Ovary (tissue), 9 donors: ENCODE measurements around the gene SPON2. TPM values are rescaled to one million over a fixed set of nuclear protein-coding genes. Genes with fewer than 3 reads are reported as not detected.

ENCODE experiments used
- DNase-seq, 5 donors: peaks; one replicate each; pipeline ENCODE4 v3.0.0-alpha.2; 2019 to 2020
- H3K27ac ChIP-seq, 2 donors: fragments of 200-600 bp; one replicate each; pipeline versions ENCODE4 v1.5.1 to v1.8.0; 2019 to 2022
- H3K27me3 ChIP-seq: fragments of 200-600 bp; one replicate; pipeline ENCODE4 v1.8.0; 2022
- H3K36me3 ChIP-seq: fragments of 200-600 bp; sonication (generic); one replicate; pipeline ENCODE4 v1.5.1; 2019
- H3K4me1 ChIP-seq: one replicate; pipeline ENCODE4 v1.8.1; 2013; ENCODE audit warnings: mild to moderate bottlenecking, moderate library complexity; ENCODE audit not compliant: insufficient read depth
- H3K4me3 ChIP-seq: fragments of 200-600 bp; sonication (generic); one replicate; pipeline ENCODE4 v1.5.1; 2017
- H3K9me3 ChIP-seq, 2 donors: fragments of 200-600 bp in 1 of 2; sonication (generic) in 1 of 2; one replicate each; pipeline versions ENCODE4 v1.5.1 to v1.8.1; 2013 to 2019; ENCODE audit warnings: mild to moderate bottlenecking in 1 of 2, moderate library complexity in 1 of 2
- EP300 ChIP-seq: sonication (generic); formaldehyde crosslinking; IDR thresholded peaks from one replicate; pipeline ENCODE4 v1.6.1; 2017; ENCODE audit warnings: antibody characterized with exemption
- POLR2A ChIP-seq: fragments of 450-650 bp; IDR thresholded peaks from one replicate; pipeline ENCODE4 v1.6.1; 2017; ENCODE audit warnings: antibody characterized with exemption, mild to moderate bottlenecking, moderate library complexity
- WGBS, 3 donors: extraction: QIAGEN DNeasy Blood & Tissue Kit in 1 of 3; methylation state at CpG; one replicate each; pipeline versions ENCODE4 v1.1.5 to v1.1.7; 2013 to 2017; 5-methylcytosine and 5-hydroxymethylcytosine counted together
- intact Hi-C, 4 donors: fragments of 100-400 bp; cut with DNase I; formaldehyde crosslinking; loops; one replicate each; pipeline versions ENCODE4 v1.11.0 to v1.15.1; 2022 to 2023
- polyA plus RNA-seq, 2 donors: library from polyadenylated mRNA; stranded (reverse); fragments of 200-250 nt in 1 of 2; fragments of 350-450 nt in 1 of 2; fragmentation: Illumina TruSeq in 1 of 2; extraction: RNeasy Lipid Tissue Mini Kit (QIAGEN cat#74804) in 1 of 2; gene quantifications; one replicate each; pipeline ENCODE4 v1.2.3, GENCODE V29; 2013 to 2014
- total RNA-seq, 7 donors: library from RNA; depleted of rRNA in 2 of 7; stranded (reverse); fragments of >200 nt in 2 of 7; fragmentation: NEBNext Ultra II Directional in 3 of 7; extraction: Animal tissue kit (Norgen Biotek cat#: 25700) in 3 of 7; gene quantifications; one replicate each; pipeline versions ENCODE4 v1.1.0 to v1.2.4, GENCODE V29; 2016 to 2023
- TF ChIP-seq, protein P1 (sequence below), 3 donors: fragments of 450-650 bp in 2 of 3; fragments of 200-600 bp in 1 of 3; IDR thresholded peaks; one replicate each; pipeline versions ENCODE4 v1.5.1 to v1.8.0; 2016 to 2022; ENCODE audit warnings: antibody characterized with exemption in 3 of 3, mild to moderate bottlenecking in 1 of 3
- donor health status: DM: no; HTN: no; CAD: no; lungs with moderate emphysema.
- donor health status: DM: no; HTN: no; CAD: no.
- donor health status: Bipolar disorder and iron deficiency.
- donor health status: DM: yes; HTN: yes; CAD: no.
- donor health status: DM: no; HTN: no; CAD: no.
- donor health status: DM: yes; HTN: yes; CAD: no.

Gene SPON2
- total and polyA plus RNA-seq, 9 donors: 8.0 to 104 (median 51.0) TPM

DNA sequence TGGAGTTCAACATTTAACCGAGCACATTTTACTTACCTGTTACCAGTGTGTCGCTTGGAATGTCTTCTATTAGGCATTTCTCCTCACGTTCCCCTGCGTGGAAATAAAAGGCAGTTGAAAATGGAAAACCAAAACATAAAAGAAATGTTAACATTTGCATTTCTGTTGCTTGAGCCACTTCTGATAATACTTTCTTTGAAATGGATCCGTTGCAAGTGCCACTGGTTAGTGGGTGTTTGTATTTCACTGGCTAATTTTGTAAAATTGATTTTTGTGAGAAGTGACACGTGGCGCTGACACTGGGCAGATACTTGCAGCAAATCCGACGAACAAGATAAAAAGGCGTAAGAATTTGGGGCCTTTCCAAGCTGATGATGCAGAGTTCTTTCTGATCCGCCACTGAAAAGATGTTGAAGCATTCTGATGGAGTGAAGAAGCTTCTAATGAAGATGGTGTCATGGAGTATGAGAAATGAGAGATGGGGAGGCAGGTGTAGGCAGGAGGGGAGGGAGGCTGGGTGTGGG is 18.8 kb downstream of the SPON2 start:
- TF ChIP-seq, protein P1, sequence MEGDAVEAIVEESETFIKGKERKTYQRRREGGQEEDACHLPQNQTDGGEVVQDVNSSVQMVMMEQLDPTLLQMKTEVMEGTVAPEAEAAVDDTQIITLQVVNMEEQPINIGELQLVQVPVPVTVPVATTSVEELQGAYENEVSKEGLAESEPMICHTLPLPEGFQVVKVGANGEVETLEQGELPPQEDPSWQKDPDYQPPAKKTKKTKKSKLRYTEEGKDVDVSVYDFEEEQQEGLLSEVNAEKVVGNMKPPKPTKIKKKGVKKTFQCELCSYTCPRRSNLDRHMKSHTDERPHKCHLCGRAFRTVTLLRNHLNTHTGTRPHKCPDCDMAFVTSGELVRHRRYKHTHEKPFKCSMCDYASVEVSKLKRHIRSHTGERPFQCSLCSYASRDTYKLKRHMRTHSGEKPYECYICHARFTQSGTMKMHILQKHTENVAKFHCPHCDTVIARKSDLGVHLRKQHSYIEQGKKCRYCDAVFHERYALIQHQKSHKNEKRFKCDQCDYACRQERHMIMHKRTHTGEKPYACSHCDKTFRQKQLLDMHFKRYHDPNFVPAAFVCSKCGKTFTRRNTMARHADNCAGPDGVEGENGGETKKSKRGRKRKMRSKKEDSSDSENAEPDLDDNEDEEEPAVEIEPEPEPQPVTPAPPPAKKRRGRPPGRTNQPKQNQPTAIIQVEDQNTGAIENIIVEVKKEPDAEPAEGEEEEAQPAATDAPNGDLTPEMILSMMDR (IDR thresholded peaks at IDR 0.05): no peak
- no peak for TF ChIP-seq POLR2A
- no peak for TF ChIP-seq EP300
- H3K4me3 ChIP-seq: no peak overlapping the region
- no peaks in the 10 kb centered on the region for H3K27me3 ChIP-seq
- H3K4me1 ChIP-seq: no peaks in the 10 kb centered on the region
- WGBS, 3 donors: 70 to 74% (median 70%) methylated on average over 11 of the region's 11 CpGs
- H3K36me3 ChIP-seq: no peaks in the 10 kb centered on the region
- H3K9me3 ChIP-seq: no peaks in the 10 kb centered on the region
- intact Hi-C loops: no loop called here
- no peak overlapping the region for H3K27ac ChIP-seq
- DNase-seq: no peak

DNA sequence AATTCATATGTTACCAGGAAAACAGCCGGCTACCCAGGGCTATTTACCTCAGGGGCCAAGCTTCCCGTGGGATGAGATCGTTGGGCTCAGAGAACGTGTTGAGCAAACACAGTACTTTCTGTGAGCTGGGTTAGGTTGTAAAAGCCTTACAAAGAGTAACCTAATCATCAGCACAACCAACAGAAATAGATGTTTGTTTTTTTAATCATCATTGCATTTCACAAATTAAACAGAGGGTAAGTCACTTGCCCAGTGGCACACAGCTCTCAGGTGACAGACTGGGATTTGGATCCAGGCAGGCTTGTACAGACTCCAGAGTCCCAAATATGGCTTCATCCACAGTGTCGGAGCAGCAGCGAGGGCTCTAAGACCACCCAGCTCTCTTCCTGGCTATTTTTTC is 20.1 kb downstream of the SPON2 start:
- no peak overlapping the region for H3K27ac ChIP-seq
- H3K4me3 ChIP-seq: no peak overlapping the region
- WGBS, 3 donors: 73 to 75% (median 74%) methylated on average over 6 of the region's 6 CpGs
- DNase-seq: no peak
- H3K27me3 ChIP-seq: no peaks in the 10 kb centered on the region
- no peaks in the 10 kb centered on the region for H3K36me3 ChIP-seq
- H3K9me3 ChIP-seq: no peaks in the 10 kb centered on the region
- TF ChIP-seq EP300: no peak
- H3K4me1 ChIP-seq: no peaks in the 10 kb centered on the region
- intact Hi-C loops: no loop called here

DNA sequence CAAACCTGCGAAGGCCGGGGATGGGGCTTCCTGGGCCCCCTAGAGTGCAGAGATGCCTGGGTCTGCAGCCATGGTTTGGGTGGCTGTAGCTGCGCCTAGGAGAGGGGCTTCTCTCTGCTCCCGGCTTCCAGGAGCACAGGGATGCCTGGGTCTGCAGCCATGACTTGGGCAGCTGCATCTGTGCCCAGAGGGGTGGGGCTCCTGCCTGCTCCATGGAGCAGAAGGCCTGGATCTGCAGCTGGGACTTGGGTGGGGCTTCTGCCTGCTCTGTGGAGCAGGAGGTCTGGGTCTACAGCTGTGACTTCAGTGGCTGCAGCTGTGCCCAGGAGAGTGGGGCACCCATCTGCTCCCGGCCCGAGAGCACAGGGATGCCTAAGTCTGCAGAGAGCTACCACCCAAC is 20.8 kb downstream of the SPON2 start:
- intact Hi-C loops: no loop called here
- Histone ChIP-seq H3K4me1 (no peaks in the 10 kb centered on the region), H3K36me3 (no peaks in the 10 kb centered on the region), H3K4me3 (no peak overlapping the region), H3K9me3 (no peaks in the 10 kb centered on the region), H3K27me3 (no peaks in the 10 kb centered on the region), H3K27ac (no peak overlapping the region)
- no peak for DNase-seq
- TF ChIP-seq, protein P1 (IDR thresholded peaks at IDR 0.05): no peak
- no peak for TF ChIP-seq EP300
- no peak for TF ChIP-seq POLR2A
- 95 to 99% (median 96%) methylated on average over 6 of the region's 6 CpGs for WGBS, 3 donors

DNA sequence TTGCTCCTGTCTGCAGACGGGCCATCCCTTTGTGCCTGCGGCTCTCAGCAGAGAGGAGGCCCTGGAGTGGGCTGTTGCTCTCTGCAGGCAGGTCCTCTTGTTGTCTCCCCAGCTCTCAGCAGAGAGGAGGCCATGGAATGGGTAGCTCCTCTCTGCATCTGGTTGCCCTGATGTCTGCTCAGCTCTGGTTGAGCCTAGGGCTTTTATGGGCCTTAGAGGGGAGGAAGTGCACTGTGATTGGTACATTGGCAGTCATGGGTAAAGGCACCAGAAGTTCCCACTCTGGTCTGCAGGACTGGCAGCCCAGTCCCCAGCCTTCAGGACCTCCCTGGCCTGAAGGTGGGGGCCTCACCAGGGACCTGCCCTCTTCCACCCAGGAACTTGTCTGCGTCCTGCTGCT is 21.5 kb downstream of the SPON2 start:
- H3K36me3 ChIP-seq: no peaks in the 10 kb centered on the region
- no peak overlapping the region for H3K27ac ChIP-seq
- no peaks in the 10 kb centered on the region for H3K9me3 ChIP-seq
- DNase-seq: no peak
- H3K27me3 ChIP-seq: no peaks in the 10 kb centered on the region
- intact Hi-C loops: no loop called here
- TF ChIP-seq, protein P1 (IDR thresholded peaks at IDR 0.05): no peak
- no peak for TF ChIP-seq EP300
- TF ChIP-seq POLR2A: no peak
- 58 to 76% (median 63%) methylated on average over 3 of the region's 3 CpGs for WGBS, 3 donors
- H3K4me3 ChIP-seq: no peak overlapping the region
- no peaks in the 10 kb centered on the region for H3K4me1 ChIP-seq

DNA sequence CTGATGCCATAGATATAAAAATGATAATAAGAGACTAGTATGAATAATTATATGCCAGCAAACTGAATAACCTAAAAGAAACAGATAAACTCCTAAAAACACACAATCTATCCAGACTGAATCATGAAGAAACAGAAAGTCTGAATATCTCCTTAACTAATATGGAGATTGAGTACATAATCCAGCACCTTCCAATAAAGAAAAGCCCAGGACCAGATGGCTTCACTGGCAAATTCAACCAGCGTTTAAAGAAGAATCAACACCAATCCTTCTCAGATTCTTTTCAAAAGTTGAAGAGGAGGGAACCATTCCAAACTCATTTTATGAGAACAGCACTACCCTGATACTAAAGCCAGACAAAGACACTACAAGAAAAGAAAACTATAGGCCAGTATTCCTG is 32.5 kb downstream of the SPON2 start:
- Histone ChIP-seq H3K9me3 (no peaks in the 10 kb centered on the region), H3K27me3 (no peaks in the 10 kb centered on the region), H3K36me3 (no peaks in the 10 kb centered on the region), H3K27ac (no peak overlapping the region), H3K4me1 (no peaks in the 10 kb centered on the region), H3K4me3 (no peak overlapping the region)
- 80 to 84% (median 83%) methylated on average over 1 of the region's 1 CpG for WGBS, 3 donors
- TF ChIP-seq POLR2A (no peak), EP300 (no peak)
- TF ChIP-seq, protein P1 (IDR thresholded peaks at IDR 0.05): no peak
- intact Hi-C loops: no loop called here
- DNase-seq: no peak
